ENCODE results near the gene TIMM22.
"Not testable (repeated sequence)": the region's sequence is repeated elsewhere in the genome, so short reads cannot be mapped to it uniquely, and the experiment has no call there.

Gene TIMM22

DNA sequence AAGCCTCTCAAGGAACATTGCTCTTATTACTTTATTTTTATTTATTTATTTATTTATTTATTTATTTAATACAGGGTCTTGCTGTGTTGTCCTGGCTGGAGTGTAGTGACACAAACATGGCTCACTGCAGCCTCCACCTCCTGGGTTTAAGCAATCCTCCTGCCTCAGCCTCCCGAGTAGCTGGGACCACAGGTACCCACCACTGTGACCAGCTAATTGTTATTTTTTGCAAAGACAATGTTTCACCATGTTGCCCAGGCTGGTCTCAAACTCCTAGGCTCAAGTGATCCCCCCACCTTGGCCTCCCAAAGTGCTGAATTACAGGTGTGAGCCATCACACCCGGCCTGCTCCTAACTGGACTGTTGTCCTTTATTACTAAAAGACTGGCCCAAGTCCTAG is 22.2 kb upstream of the TIMM22 start:
- not testable (repeated sequence) for DNase-seq

- no peak for DNase-seq
Observed at GRCh38 chr17:975371-975915, 21.5 kb upstream of the TIMM22 start.

DNA sequence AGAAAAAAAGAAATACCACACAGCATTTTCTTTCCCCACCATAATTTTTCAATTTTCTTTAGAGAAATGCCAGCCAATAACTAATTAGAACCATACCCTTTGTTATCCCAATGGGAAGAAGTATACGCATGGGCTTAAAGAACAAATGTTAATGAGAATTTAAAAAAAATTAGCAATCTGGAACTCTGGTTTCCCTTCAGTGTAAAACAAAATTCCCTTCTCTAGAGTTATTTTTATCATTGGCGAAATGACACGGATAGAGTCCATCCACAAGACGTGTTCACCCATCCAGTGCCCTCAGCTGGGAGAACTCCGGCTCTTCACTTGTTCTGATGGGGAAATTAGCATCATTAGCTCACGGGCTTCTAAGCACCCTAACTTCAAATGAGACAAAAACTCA is 20.6 kb upstream of the TIMM22 start:
- DNase-seq, result no peak

DNA sequence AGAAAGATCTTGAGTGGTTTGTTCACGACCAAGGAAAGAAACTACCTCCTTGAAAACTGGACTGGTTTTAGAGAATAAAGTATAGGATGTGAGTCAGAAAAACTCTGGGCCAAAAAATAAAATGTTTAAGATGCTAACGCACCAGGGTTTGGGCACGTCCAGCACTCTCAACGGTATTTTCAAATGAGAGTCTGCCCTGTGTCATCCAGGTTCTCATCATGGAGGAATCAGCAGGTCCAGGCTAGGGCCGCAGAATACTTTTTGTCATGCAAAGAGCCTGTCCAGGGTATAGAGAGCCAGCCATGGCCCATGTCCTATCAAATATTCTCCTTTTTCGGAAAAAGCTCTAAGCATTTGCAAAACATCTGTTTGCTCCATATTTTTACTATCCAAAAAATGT is 19.8 kb upstream of the TIMM22 start:
- no peak for DNase-seq

- no peak for DNase-seq
Observed at GRCh38 chr17:978103-979093, 18.5 kb upstream of the TIMM22 start.

GRCh38 chr17:979212-979538 is 17.8 kb upstream of the TIMM22 start:
- no peak for DNase-seq

GRCh38 chr17:979539-980405 is 17.2 kb upstream of the TIMM22 start, which contains the start of gene NXN:
NXN (minus strand) TSS chr17:979776.
- DNase-seq, result peak; percentile 86

DNA sequence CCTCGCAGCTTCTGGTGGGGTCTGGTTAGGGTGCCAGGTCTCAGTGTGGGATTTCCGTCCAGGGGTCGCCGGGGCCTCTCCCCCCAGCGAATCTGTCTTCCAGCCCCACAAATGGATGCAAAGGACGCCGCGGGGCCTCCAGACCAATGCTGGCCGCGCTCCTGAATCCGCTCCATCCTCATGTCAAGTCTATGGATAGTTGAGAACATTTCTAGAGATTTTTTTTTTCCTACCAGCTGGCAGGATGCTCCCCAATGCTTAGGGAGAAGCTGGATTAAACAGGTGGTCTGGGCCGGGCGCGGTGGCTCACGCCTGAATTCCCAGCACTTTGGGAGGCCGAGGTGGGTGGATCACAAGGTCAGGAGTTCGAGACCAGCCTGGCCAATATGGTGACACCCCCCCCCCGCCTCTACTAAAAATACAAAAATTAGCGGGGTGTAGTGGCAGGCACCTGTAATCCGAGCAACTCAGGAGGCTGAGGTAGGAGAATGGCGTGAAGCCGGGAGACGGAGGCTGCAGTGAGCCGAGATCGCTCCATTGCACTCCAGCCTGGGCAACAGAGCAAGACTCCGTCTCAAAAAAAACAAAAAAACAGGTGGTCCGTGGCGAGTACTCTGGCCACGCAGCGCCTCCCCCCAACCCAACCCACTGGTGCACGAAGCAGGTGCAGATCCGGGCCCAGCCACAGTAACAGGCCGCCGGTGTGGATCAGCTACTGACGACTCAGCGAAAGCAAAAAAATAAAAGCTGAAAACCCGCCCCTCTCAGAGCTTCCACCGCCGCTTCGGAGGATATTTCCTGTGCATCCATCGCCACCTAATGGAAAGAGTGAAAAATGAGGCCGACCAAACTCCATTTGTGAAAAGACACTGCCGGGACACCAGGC is 16.3 kb upstream of the TIMM22 start:
- peak; percentile 93 for DNase-seq

DNA sequence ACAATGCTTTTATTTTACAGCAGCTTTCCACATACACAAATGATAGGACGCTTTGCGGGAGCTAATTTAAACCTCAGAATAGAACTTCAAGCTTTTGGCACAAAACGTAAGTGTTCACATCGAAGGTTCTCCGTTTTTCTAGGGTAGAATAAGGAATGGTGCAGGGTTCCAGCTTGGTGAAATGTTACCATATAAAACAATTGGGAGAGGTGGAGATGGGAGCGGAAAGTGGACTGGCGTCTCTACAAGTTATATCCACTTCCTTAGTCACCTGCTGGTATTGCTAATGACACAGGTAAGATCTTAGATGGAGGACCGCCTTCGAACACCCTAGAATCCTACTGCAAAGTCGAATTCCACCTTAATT is 15.7 kb upstream of the TIMM22 start:
- DNase-seq, result no peak

GRCh38 chr17:983921-984320 is 13.0 kb upstream of the TIMM22 start:
- DNase-seq, result no peak

DNA sequence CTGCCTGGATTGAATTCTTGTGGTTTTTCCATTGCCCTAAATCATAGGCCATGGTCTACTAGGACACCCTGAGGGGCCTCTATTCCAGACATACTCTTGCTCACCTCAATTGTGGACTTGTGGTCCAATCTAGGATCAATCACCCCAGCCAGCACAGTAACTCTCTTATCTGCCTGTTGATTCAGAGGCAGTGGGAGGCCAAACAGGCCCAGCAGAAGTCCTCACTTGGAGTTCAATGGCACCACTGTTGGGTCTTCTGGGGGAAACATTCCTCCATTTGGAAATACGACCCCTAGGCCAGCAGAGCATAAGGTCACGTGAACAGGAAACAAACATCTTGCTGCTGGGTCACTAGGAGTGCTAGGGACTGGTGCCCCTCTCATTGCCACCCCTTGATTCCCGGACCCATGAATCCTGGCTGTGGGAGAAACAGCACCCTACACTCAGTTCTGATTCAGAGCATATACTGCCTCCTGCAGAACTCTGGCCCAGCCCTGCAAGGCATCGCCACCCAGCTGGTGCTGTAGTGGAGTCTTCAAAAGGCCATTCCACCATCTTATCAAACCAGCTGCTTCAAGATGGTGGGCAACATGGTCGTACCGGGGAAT is 10.5 kb upstream of the TIMM22 start:
- no peak for DNase-seq

GRCh38 chr17:987931-988330 is 9.0 kb upstream of the TIMM22 start:
- no peak for DNase-seq

DNA sequence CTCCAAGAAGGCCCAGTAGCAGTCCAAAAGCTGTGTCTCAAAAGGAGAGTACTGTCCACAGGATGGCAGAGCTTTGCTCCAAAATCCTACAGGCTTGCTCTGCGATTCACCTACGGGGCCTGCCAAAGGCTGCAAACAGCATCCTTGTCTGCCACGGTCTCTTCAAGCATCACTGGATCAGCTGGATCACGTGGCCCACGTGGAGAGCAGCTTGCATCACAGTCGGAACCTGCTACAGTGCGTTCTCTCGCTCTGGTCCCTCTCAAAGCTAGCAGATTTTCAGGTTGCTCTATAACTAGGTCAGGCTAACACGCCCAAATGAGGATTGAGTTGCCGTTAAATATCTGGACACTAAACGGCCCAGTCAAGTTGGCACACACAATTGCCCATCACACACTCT is 8.4 kb upstream of the TIMM22 start:
- no peak for DNase-seq

- no peak for DNase-seq
Observed at GRCh38 chr17:992933-993332, 4.0 kb upstream of the TIMM22 start.

GRCh38 chr17:995324-995723 is 1.6 kb upstream of the TIMM22 start:
- DNase-seq, result not testable (repeated sequence)

- no peak for DNase-seq
Observed at GRCh38 chr17:998111-998510, 1.2 kb downstream of the TIMM22 start.

- no peak for DNase-seq
Observed at GRCh38 chr17:1000597-1001461, 3.9 kb downstream of the TIMM22 start.

- no peak for DNase-seq
Observed at GRCh38 chr17:1001640-1002411, 4.9 kb downstream of the TIMM22 start.

- DNase-seq, result no peak
Observed at GRCh38 chr17:1002412-1002753, 5.5 kb downstream of the TIMM22 start.

DNA sequence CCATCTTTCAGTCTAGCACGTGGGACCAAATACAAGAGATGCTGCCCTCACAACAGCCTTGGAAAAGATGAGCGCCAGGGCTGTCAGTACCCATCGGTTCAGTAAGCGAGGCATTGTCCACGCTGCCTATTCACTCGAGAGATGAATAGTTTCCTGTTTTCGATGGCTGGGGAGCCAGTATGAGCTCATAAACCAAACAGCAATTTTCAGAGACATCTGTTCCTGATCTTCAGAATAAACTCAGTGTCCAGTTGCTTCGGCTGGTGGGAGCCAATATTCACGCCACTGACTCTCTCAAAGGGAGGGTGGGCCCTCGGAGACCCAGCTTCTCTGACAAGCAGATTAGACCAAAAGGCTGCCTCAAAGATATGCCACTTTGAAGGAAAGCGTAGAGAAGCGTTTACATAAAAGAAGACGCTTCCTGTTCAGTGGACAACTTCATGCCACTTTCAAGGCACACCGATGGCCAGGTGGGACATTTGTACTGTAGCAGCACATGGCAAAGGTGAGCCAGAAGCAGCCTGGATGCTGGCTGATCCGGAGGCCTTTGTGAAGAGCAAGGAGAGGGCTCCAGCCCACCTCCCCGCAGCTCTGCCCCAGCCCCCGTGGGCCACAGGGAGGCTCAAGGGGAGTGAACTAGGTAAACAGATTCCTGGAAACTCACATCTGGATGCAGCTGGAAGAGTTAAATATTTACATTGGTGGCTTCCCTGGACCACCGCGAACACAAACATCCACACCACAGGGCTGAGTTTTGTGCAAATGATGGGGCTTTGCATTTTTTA is 6.0 kb downstream of the TIMM22 start:
- no peak for DNase-seq
